ENCODE results near the gene SEC14L5. TPM values are rescaled to one million over a fixed set of nuclear protein-coding genes. Genes with fewer than 3 reads are reported as not detected.
A peak's percentile ranks its signal among the peaks of the same experiment; 100 is the strongest.

The SEC14L5 gene
- polyA plus RNA-seq = 0.43 and 0.50 TPM in 2 replicates
- polyA minus RNA-seq = 0.24 and 0.58 TPM in 2 replicates

GRCh38 chr16:4957720-4958509 lies at the start of gene SEC14L5:
TSS of gene SEC14L5 (plus strand) at chr16:4958330. CDS start at chr16:4959324, 994 bp downstream.
- peak within 1 kb of the TSS; percentile 42 for H3K9ac ChIP-seq (ENCODE audit: low read length)

GRCh38 chr16:4908854-4909401 lies 49.2 kb upstream of the SEC14L5 start:
- no peak overlapping the region for H3K27ac ChIP-seq (ENCODE audit: low read length)
- H3K27me3 ChIP-seq (ENCODE audit: insufficient read depth, low read depth, low read length) = no peaks in the 10 kb centered on the region
- no peak overlapping the region for H3K4me3 ChIP-seq (ENCODE audit: low read length)
- no peak overlapping the region for H3K9ac ChIP-seq (ENCODE audit: low read length)
- no peaks in the 10 kb centered on the region for H3F3A ChIP-seq (ENCODE audit: insufficient read depth, low read length, poor library complexity, severe bottlenecking)
- H3K79me2 ChIP-seq (replicated peaks; ENCODE audit: insufficient read depth, low read length) = no peaks in the 10 kb centered on the region
- H3K9me3 ChIP-seq (ENCODE audit: low read length) = no peaks in the 10 kb centered on the region
- H3K36me3 ChIP-seq (ENCODE audit: insufficient read depth, low read length) = no peaks in the 10 kb centered on the region
- TF ChIP-seq REST (IDR thresholded peaks at IDR 0.05; ENCODE audit: borderline replicate concordance) = no peak
- no peak for TF ChIP-seq RAD21 (conservative IDR thresholded peaks at IDR 0.05)
- no peak for TF ChIP-seq MXI1 (conservative IDR thresholded peaks at IDR 0.05; ENCODE audit: poor library complexity, severe bottlenecking)
- H3K4me2 ChIP-seq (ENCODE audit: low read length) = no peak overlapping the region
- H3K9me2 ChIP-seq (ENCODE audit: insufficient read depth, low read length) = no peaks in the 10 kb centered on the region
- no peak overlapping the region for H2AFZ ChIP-seq (ENCODE audit: low read depth, low read length)
- H4K20me1 ChIP-seq (ENCODE audit: insufficient read depth) = no peaks in the 10 kb centered on the region

More at GRCh38 chr16:4957720-4958509, at the start of gene SEC14L5:
- Histone ChIP-seq H3K9me2 (ENCODE audit: insufficient read depth, low read length) (no peaks in the 10 kb centered on the region), H3K9me3 (ENCODE audit: low read length) (no peaks in the 10 kb centered on the region), H3K4me2 (ENCODE audit: low read length) (peak within 1 kb of the TSS; percentile 51), H3K4me3 (ENCODE audit: low read length) (peak within 1 kb of the TSS; percentile 70), H3K79me2 (replicated peaks; ENCODE audit: insufficient read depth, low read length) (no peaks in the 10 kb centered on the region), H2AFZ (ENCODE audit: low read depth, low read length) (peak within 1 kb of the TSS; percentile 32), H3K36me3 (ENCODE audit: insufficient read depth, low read length) (no peaks in the 10 kb centered on the region), H4K20me1 (ENCODE audit: insufficient read depth) (no peaks in the 10 kb centered on the region), H3F3A (ENCODE audit: insufficient read depth, low read length, poor library complexity, severe bottlenecking) (no peaks in the 10 kb centered on the region), H3K27ac (ENCODE audit: low read length) (no peak within 1 kb of the TSS), H3K27me3 (ENCODE audit: insufficient read depth, low read depth, low read length) (peaks cover 17% of the 10 kb centered on the region)
- TF ChIP-seq MXI1 (conservative IDR thresholded peaks at IDR 0.05; ENCODE audit: poor library complexity, severe bottlenecking) = peak; percentile 15
- no peak for TF ChIP-seq RAD21 (conservative IDR thresholded peaks at IDR 0.05)

- H2AFZ ChIP-seq (ENCODE audit: low read depth, low read length) = no peak overlapping the region
- no peak overlapping the region for H3K9ac ChIP-seq (ENCODE audit: low read length)
- H3F3A ChIP-seq (ENCODE audit: insufficient read depth, low read length, poor library complexity, severe bottlenecking) = no peaks in the 10 kb centered on the region
- TF ChIP-seq EP300 (conservative IDR thresholded peaks at IDR 0.05; ENCODE audit: poor library complexity, severe bottlenecking) (no peak), REST (IDR thresholded peaks at IDR 0.05; ENCODE audit: borderline replicate concordance) (no peak), TAF1 (IDR thresholded peaks at IDR 0.05; ENCODE audit: low read depth) (no peak), POLR2AphosphoS5 (IDR thresholded peaks at IDR 0.05) (no peak), RAD21 (conservative IDR thresholded peaks at IDR 0.05) (no peak), MXI1 (conservative IDR thresholded peaks at IDR 0.05; ENCODE audit: poor library complexity, severe bottlenecking) (no peak), SMC3 (conservative IDR thresholded peaks at IDR 0.05; ENCODE audit: poor library complexity) (no peak), CTCF (IDR thresholded peaks at IDR 0.05; ENCODE audit: poor library complexity, severe bottlenecking) (no peak), EZH2 (IDR thresholded peaks at IDR 0.05; ENCODE audit: borderline replicate concordance, insufficient read depth, low read length, poor library complexity, severe bottlenecking) (no peak)
- H3K36me3 ChIP-seq (ENCODE audit: insufficient read depth, low read length) = no peaks in the 10 kb centered on the region
- no peak overlapping the region for H3K27ac ChIP-seq (ENCODE audit: low read length)
- H3K27me3 ChIP-seq (ENCODE audit: insufficient read depth, low read depth, low read length) = no peaks in the 10 kb centered on the region
- H3K4me2 ChIP-seq (ENCODE audit: low read length) = no peak overlapping the region
- no peaks in the 10 kb centered on the region for H3K9me2 ChIP-seq (ENCODE audit: insufficient read depth, low read length)
- no peaks in the 10 kb centered on the region for H3K79me2 ChIP-seq (replicated peaks; ENCODE audit: insufficient read depth, low read length)
- no peaks in the 10 kb centered on the region for H4K20me1 ChIP-seq (ENCODE audit: insufficient read depth)
- no peak overlapping the region for H3K4me3 ChIP-seq (ENCODE audit: low read length)
- no peaks in the 10 kb centered on the region for H3K9me3 ChIP-seq (ENCODE audit: low read length)
These were observed 48.3 kb upstream of the SEC14L5 start for GRCh38 chr16:4909825-4910224.

All from neural cell (in vitro differentiated cells).